HepG2 (cell line): ENCODE results near the gene MED22. TPM values are rescaled to one million over a fixed set of nuclear protein-coding genes. Genes with fewer than 3 reads are reported as not detected.
A peak's percentile ranks its signal among the peaks of the same experiment; 100 is the strongest.

Experiments used
- ADNP ChIP-seq: sonication (generic); formaldehyde crosslinking; IDR thresholded peaks from 2 replicates; pipeline ENCODE4 v1.4.0; 2020; ENCODE audit warnings: missing genetic modification reagents
- AHDC1 ChIP-seq: sonication (generic); formaldehyde crosslinking; IDR thresholded peaks from 2 replicates; pipeline ENCODE4 v1.5.1; 2020; ENCODE audit warnings: mild to moderate bottlenecking, missing genetic modification reagents, borderline replicate concordance
- FOXA3 ChIP-seq: IDR thresholded peaks from 2 replicates; pipeline ENCODE4 v1.6.1; 2016; ENCODE audit warnings: missing genetic modification reagents, missing compliant biosample characterization
- KLF11 ChIP-seq: IDR thresholded peaks from 2 replicates; pipeline ENCODE4 v1.6.1; 2016; ENCODE audit warnings: missing compliant biosample characterization
- KLF16 ChIP-seq, 2 experiments: sonication (generic) in 1 of 2; formaldehyde crosslinking in 1 of 2; IDR thresholded peaks; 2 replicates each; pipeline versions ENCODE4 v1.6.1 to v1.8.0; 2016 to 2023; ENCODE audit warnings: missing genetic modification reagents in 2 of 2, missing compliant biosample characterization in 1 of 2
- PHF20 ChIP-seq: sonication (generic); formaldehyde crosslinking; IDR thresholded peaks from 2 replicates; pipeline ENCODE4 v1.5.0; 2020; ENCODE audit warnings: mild to moderate bottlenecking, missing genetic modification reagents
- STAT5B ChIP-seq: sonication (generic); formaldehyde crosslinking; IDR thresholded peaks from 2 replicates; pipeline ENCODE4 v1.4.0; 2020; ENCODE audit warnings: missing genetic modification reagents
- TEAD3 ChIP-seq: optimal IDR thresholded peaks from 2 replicates; pipeline ENCODE3; 2016; ENCODE audit warnings: borderline replicate concordance
- YEATS2 ChIP-seq: sonication (generic); formaldehyde crosslinking; IDR thresholded peaks from 2 replicates; pipeline ENCODE4 v1.4.0; 2020; ENCODE audit warnings: missing genetic modification reagents, borderline replicate concordance
- ZNF615 ChIP-seq: sonication (generic); formaldehyde crosslinking; IDR thresholded peaks from 2 replicates; pipeline ENCODE4 v1.5.0; 2020; ENCODE audit warnings: mild to moderate bottlenecking, missing genetic modification reagents, borderline replicate concordance
- ZNF660 ChIP-seq: sonication (generic); formaldehyde crosslinking; IDR thresholded peaks from 2 replicates; pipeline ENCODE4 v1.5.1; 2020; ENCODE audit warnings: mild to moderate bottlenecking, low read depth, missing genetic modification reagents, borderline replicate concordance
- ZNF687 ChIP-seq: sonication (generic); formaldehyde crosslinking; IDR thresholded peaks from 2 replicates; pipeline ENCODE4 v1.5.1; 2020; ENCODE audit warnings: mild to moderate bottlenecking, missing genetic modification reagents, moderate library complexity
- ZNF772 ChIP-seq: sonication (generic); formaldehyde crosslinking; IDR thresholded peaks from 2 replicates; pipeline ENCODE4 v1.5.0; 2020; ENCODE audit warnings: mild to moderate bottlenecking, missing genetic modification reagents
- polyA plus RNA-seq, 8 experiments: library from polyadenylated mRNA; depleted of rRNA in 3 of 8; stranded (reverse) in 7 of 8; unstranded in 1 of 8; fragments of >200 nt; fragmentation: Illumina TruSeq in 4 of 8; extraction: Trizol in 4 of 8; gene quantifications; 2 replicates each; pipeline versions ENCODE4 v1.2.1 to v1.2.3, GENCODE V29; 2011 to 2016; ENCODE audit warnings: low read depth in 4 of 8, missing spikeins in 1 of 8, mixed read lengths in 1 of 8; ENCODE audit not compliant: insufficient read depth in 1 of 8
- total RNA-seq, 5 experiments: library from RNA; depleted of rRNA; stranded (reverse); fragments of >200 nt; fragmentation: Illumina TruSeq; extraction: Trizol; gene quantifications; 2 replicates each; pipeline ENCODE4 v1.2.3, GENCODE V29; 2016; ENCODE audit warnings: low read depth in 1 of 5
- TF ChIP-seq, protein P1 (sequence below), 2 experiments: sonication (generic) in 1 of 2; formaldehyde crosslinking in 1 of 2; IDR thresholded peaks; 2 replicates each; pipeline versions ENCODE4 v1.5.1 to v1.6.1; 2011 to 2020; ENCODE audit warnings: borderline replicate concordance in 1 of 2, low read depth in 1 of 2, low read length in 1 of 2, mild to moderate bottlenecking in 1 of 2, missing genetic modification reagents in 1 of 2, moderate library complexity in 1 of 2
- TF ChIP-seq, protein P2 (sequence below): sonication (generic); formaldehyde crosslinking; IDR thresholded peaks from 2 replicates; pipeline ENCODE4 v1.4.0; 2020; ENCODE audit warnings: missing genetic modification reagents

Gene MED22
- total and polyA plus RNA-seq, 2 of the 13 experiments (the other 11 are each of a cell fraction or from before 2014, with no cell fraction given): 15.8 to 22.1 TPM

- TF ChIP-seq, protein P1, sequence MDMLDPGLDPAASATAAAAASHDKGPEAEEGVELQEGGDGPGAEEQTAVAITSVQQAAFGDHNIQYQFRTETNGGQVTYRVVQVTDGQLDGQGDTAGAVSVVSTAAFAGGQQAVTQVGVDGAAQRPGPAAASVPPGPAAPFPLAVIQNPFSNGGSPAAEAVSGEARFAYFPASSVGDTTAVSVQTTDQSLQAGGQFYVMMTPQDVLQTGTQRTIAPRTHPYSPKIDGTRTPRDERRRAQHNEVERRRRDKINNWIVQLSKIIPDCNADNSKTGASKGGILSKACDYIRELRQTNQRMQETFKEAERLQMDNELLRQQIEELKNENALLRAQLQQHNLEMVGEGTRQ (IDR thresholded peaks at IDR 0.05; ENCODE audit: low read depth, low read length): no peak
- TF ChIP-seq, protein P1 (CRISPR knock-in tag; IDR thresholded peaks at IDR 0.05; ENCODE audit: borderline replicate concordance): no peak
- TF ChIP-seq KLF11 (CRISPR knock-in tag): no peak
- TF ChIP-seq ZNF687 (CRISPR knock-in tag): peak; percentile 16
- no peak for TF ChIP-seq YEATS2
- no peak for TF ChIP-seq PHF20
- no peak for TF ChIP-seq ZNF615
- peak; percentile 41; the same call in 1 of the 2 replicates for TF ChIP-seq FOXA3
- peak; percentile 9 for TF ChIP-seq TEAD3
- TF ChIP-seq AHDC1: no peak
- no peak for TF ChIP-seq STAT5B
- TF ChIP-seq ADNP (CRISPR knock-in tag): no peak
- no peak for TF ChIP-seq ZNF772 (CRISPR knock-in tag)
- TF ChIP-seq, protein P2, sequence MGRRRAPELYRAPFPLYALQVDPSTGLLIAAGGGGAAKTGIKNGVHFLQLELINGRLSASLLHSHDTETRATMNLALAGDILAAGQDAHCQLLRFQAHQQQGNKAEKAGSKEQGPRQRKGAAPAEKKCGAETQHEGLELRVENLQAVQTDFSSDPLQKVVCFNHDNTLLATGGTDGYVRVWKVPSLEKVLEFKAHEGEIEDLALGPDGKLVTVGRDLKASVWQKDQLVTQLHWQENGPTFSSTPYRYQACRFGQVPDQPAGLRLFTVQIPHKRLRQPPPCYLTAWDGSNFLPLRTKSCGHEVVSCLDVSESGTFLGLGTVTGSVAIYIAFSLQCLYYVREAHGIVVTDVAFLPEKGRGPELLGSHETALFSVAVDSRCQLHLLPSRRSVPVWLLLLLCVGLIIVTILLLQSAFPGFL: no peak
- TF ChIP-seq ZNF660: no peak
- TF ChIP-seq KLF16 (CRISPR knock-in tag; IDR thresholded peaks at IDR 0.05): no peak
These were observed 29.8 kb upstream of the MED22 start (continued) for GRCh38 chr9:133377721-133378216.
